HCT116 (cell line): Measurements from ENCODE around the gene IMMP2L. TPM values are rescaled to one million over a fixed set of nuclear protein-coding genes. Genes with fewer than 3 reads are reported as not detected.

Experiments
- ATAC-seq: fragments of 200-7000 bp; cut with Tn5 transposase; 2 replicates; pipeline ENCODE4 v1.9.1; 2020; ENCODE audit warnings: mild to moderate bottlenecking, moderate library complexity
- BruUV-seq: library from RNA; stranded (reverse); fragments of 400-500 nt; replicated peaks from 2 replicates; lab custom pipeline; 2021; lab: Mats Ljungman, UMichigan
- CTCF ChIA-PET: fragments of 300-600 bp; sonication (Branson Sonifier 250); formaldehyde crosslinking; loops from one replicate; lab custom pipeline; 2021; ENCODE audit warnings: antibody characterized with exemption; lab: Charles Lee
- POLR2A ChIA-PET: fragments of 300-600, 350-600 bp; sonication (Branson Sonifier 250); formaldehyde crosslinking; loops from one replicate; lab custom pipeline; 2021; ENCODE audit warnings: antibody characterized with exemption; lab: Charles Lee
- RAD21 ChIA-PET, 2 experiments: fragments of 300-600 bp; sonication (Branson Sonifier 250); formaldehyde crosslinking; loops; one replicate each; lab custom pipeline; 2023; ENCODE audit warnings: low total read pairs in 2 of 2; ENCODE audit not compliant: uncharacterized antibody in 2 of 2, unreplicated experiment in 2 of 2, low non-redundant PET in 1 of 2; lab: Charles Lee
- DNase-seq: peaks from one replicate; pipeline ENCODE4 v3.0.0-alpha.2; 2010; ENCODE audit warnings: low read depth, low spot score
- H2AFZ ChIP-seq: fragments of 200-600 bp; shearing (Covaris generic), sonication (generic); 2 replicates; pipeline ENCODE4 v1.6.1; 2017; ENCODE audit warnings: low read depth, mixed run types, mixed read lengths, antibody characterized with exemption, low read length; ENCODE audit not compliant: poor library complexity, severe bottlenecking
- H3K27ac ChIP-seq: 2 replicates; pipeline ENCODE4 v1.5.1; 2012; ENCODE audit warnings: low read depth, low read length
- H3K27me3 ChIP-seq: fragments of 200-600 bp; sonication (generic); 2 replicates; pipeline ENCODE4 v1.6.1; 2016; ENCODE audit warnings: mixed run types, low read length, mixed read lengths; ENCODE audit not compliant: insufficient read depth
- H3K36me3 ChIP-seq, 2 experiments: fragments of 200-500 bp in 1 of 2; fragments of 200-600 bp in 1 of 2; sonication (Bioruptor generic) in 1 of 2; sonication (generic) in 1 of 2; 2 replicates each; pipeline versions ENCODE4 v1.5.1 to v1.6.1; 2014 to 2016; ENCODE audit warnings: low read length in 2 of 2, inconsistent platforms in 1 of 2, mixed read lengths in 1 of 2, mixed run types in 1 of 2; ENCODE audit not compliant: insufficient read depth in 2 of 2, control insufficient read depth in 1 of 2
- H3K4me1 ChIP-seq, 2 experiments: fragments of 200-600 bp in 1 of 2; sonication (generic) in 1 of 2; 2 replicates each; pipeline versions ENCODE4 v1.5.1 to v1.6.1; 2012 to 2017; ENCODE audit warnings: low read length in 2 of 2, inconsistent platforms in 1 of 2, mild to moderate bottlenecking in 1 of 2, mixed read lengths in 1 of 2, mixed run types in 1 of 2, moderate library complexity in 1 of 2; ENCODE audit not compliant: insufficient read depth in 2 of 2, control insufficient read depth in 1 of 2
- H3K4me2 ChIP-seq: fragments of 200-600 bp; sonication (generic); 2 replicates; pipeline ENCODE4 v1.6.1; 2017; ENCODE audit warnings: mixed run types, low read length, mixed read lengths
- H3K4me3 ChIP-seq, 2 experiments: fragments of 200-600 bp in 1 of 2; sonication (generic) in 1 of 2; replicated peaks in 1 of 2; 2 replicates each; pipeline ENCODE4 v1.5.1; 2011 to 2016; ENCODE audit warnings: low read length in 2 of 2, control low read depth in 1 of 2, low read depth in 1 of 2, mild to moderate bottlenecking in 1 of 2, mixed read lengths in 1 of 2, mixed run types in 1 of 2
- H3K79me2 ChIP-seq: fragments of 200-600 bp; sonication (generic); 2 replicates; pipeline ENCODE4 v1.6.1; 2017; ENCODE audit warnings: mild to moderate bottlenecking, mixed run types, low read length, moderate library complexity, mixed read lengths; ENCODE audit not compliant: insufficient read depth
- H3K9ac ChIP-seq: fragments of 200-600 bp; sonication (generic); 2 replicates; pipeline ENCODE4 v1.6.1; 2016; ENCODE audit warnings: low read length, mixed read lengths
- H3K9me2 ChIP-seq: fragments of 200-600 bp; sonication (generic), shearing (Covaris generic); 2 replicates; pipeline ENCODE4 v1.6.1; 2017; ENCODE audit warnings: mixed run types, mild to moderate bottlenecking, moderate library complexity; ENCODE audit not compliant: insufficient read depth
- H3K9me3 ChIP-seq, 2 experiments: fragments of 200-500 bp in 1 of 2; fragments of 200-600 bp in 1 of 2; sonication (Bioruptor generic) in 1 of 2; sonication (generic) in 1 of 2; 2 replicates each; pipeline ENCODE4 v1.6.1; 2014 to 2017; ENCODE audit warnings: low read length in 2 of 2, mixed read lengths in 2 of 2, inconsistent platforms in 1 of 2, low read depth in 1 of 2, mild to moderate bottlenecking in 1 of 2, mixed run types in 1 of 2, moderate library complexity in 1 of 2; ENCODE audit not compliant: control insufficient read depth in 1 of 2, insufficient read depth in 1 of 2
- H4K20me1 ChIP-seq: fragments of 200-600 bp; sonication (generic), shearing (Covaris generic); 2 replicates; pipeline ENCODE4 v1.6.1; 2017; ENCODE audit warnings: mixed run types, mild to moderate bottlenecking, moderate library complexity; ENCODE audit not compliant: insufficient read depth
- CTCF ChIP-seq, 3 experiments: fragments of 200-600 bp in 1 of 3; sonication (generic) in 1 of 3; IDR thresholded peaks in 2 of 3; conservative IDR thresholded peaks in 1 of 3; 2 replicates each; pipeline ENCODE4 v1.5.1; 2012 to 2017; ENCODE audit warnings: low read depth in 2 of 3, low read length in 2 of 3, antibody characterized with exemption in 1 of 3, borderline replicate concordance in 1 of 3, control low read depth in 1 of 3, mild to moderate bottlenecking in 1 of 3, mixed read lengths in 1 of 3, mixed run types in 1 of 3, moderate library complexity in 1 of 3; ENCODE audit not compliant: insufficient read depth in 1 of 3
- EZH2 ChIP-seq: fragments of 200-600 bp; sonication (generic); IDR thresholded peaks from 2 replicates; pipeline ENCODE4 v1.6.1; 2017; ENCODE audit warnings: antibody characterized with exemption, mixed run types
- EZH2phosphoT487 ChIP-seq: fragments of 200-600 bp; IDR thresholded peaks from 2 replicates; pipeline ENCODE4 v1.6.1; 2018; ENCODE audit warnings: antibody characterized with exemption, borderline replicate concordance
- MAX ChIP-seq: IDR thresholded peaks from 2 replicates; pipeline ENCODE4 v1.6.1; 2012
- POLR2A ChIP-seq: IDR thresholded peaks from 2 replicates; pipeline ENCODE4 v1.7.0; 2011; ENCODE audit warnings: borderline replicate concordance; ENCODE audit not compliant: insufficient read depth, insufficient read length; ENCODE audit errors: extremely low read depth
- RAD21 ChIP-seq: IDR thresholded peaks from 2 replicates; pipeline ENCODE4 v1.6.1; 2012; ENCODE audit warnings: low read depth, mild to moderate bottlenecking
- SRF ChIP-seq: IDR thresholded peaks from 2 replicates; pipeline ENCODE4 v1.6.1; 2012; ENCODE audit warnings: low read depth
- TCF7L2 ChIP-seq: IDR thresholded peaks from 2 replicates; pipeline ENCODE4 v1.7.0; 2011; ENCODE audit warnings: borderline replicate concordance, inconsistent platforms; ENCODE audit not compliant: insufficient read depth, insufficient read length; ENCODE audit errors: extremely low read depth
- YY1 ChIP-seq: IDR thresholded peaks from 2 replicates; pipeline ENCODE4 v1.6.1; 2011; ENCODE audit warnings: low read length, low read depth, moderate library complexity, mild to moderate bottlenecking; ENCODE audit not compliant: insufficient replicate concordance; ENCODE audit errors: extremely low read depth
- ZFX ChIP-seq: fragments of 450-650 bp; IDR thresholded peaks from 2 replicates; pipeline ENCODE4 v1.6.1; 2017
- ZNF274 ChIP-seq: fragments of 200-500 bp; sonication (Bioruptor generic); IDR thresholded peaks from 2 replicates; pipeline ENCODE4 v1.6.1; 2014; ENCODE audit warnings: mild to moderate bottlenecking, low read depth, low read length, inconsistent platforms
- intact Hi-C: fragments of 100-400 bp; cut with micrococcal nuclease; formaldehyde crosslinking; loops from 2 replicates; pipeline ENCODE4 v1.10.0; 2022
- total RNA-seq: library from RNA; stranded (reverse); gene quantifications from one replicate; pipeline ENCODE4 v1.2.1, GENCODE V29; 2021; ENCODE audit not compliant: unreplicated experiment
- TF ChIP-seq, protein P1 (sequence below): IDR thresholded peaks from 2 replicates; pipeline ENCODE4 v1.6.1; 2012

Gene IMMP2L
- total RNA-seq, 1 experiment from 2014 or later, result 21.1 TPM

GRCh38 chr7:111089822-111090426 lies 472.4 kb downstream of the IMMP2L start:
- no peak overlapping the region for H3K4me2 ChIP-seq
- H3K27me3 ChIP-seq, result no peaks in the 10 kb centered on the region
- ChIA-PET POLR2A (no interaction called here), CTCF (no interaction called here), RAD21 (no interaction called here)
- DNase-seq (peak; percentile 34), ATAC-seq (peak; percentile 52)
- TF ChIP-seq, protein P1, sequence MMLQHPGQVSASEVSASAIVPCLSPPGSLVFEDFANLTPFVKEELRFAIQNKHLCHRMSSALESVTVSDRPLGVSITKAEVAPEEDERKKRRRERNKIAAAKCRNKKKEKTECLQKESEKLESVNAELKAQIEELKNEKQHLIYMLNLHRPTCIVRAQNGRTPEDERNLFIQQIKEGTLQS, result no peak
- TF ChIP-seq EZH2 (no peak), SRF (no peak), TCF7L2 (no peak), RAD21 (peak; percentile 66), MAX (no peak), ZNF274 (no peak), EZH2phosphoT487 (no peak), POLR2A (no peak), CTCF (IDR thresholded peaks at IDR 0.05 in 2 of 3, conservative IDR thresholded peaks at IDR 0.05 in 1 of 3; ENCODE audit: borderline replicate concordance in 1 of 3, insufficient read depth in 1 of 3, low read depth in 2 of 3, low read length in 2 of 3) (peak; percentile 30 to 79 (median 67); a peak in 5 of 6 replicates), YY1 (no peak), ZFX (no peak)
- no peak overlapping the region for H3K4me3 ChIP-seq
- no peaks in the 10 kb centered on the region for H3K9me2 ChIP-seq
- no peaks in the 10 kb centered on the region for H3K9me3 ChIP-seq
- no peaks in the 10 kb centered on the region for H4K20me1 ChIP-seq
- intact Hi-C loops, result loop anchor here (2.0 to 10.0 kb wide), 3 partner anchors 397 to 1245 kb away; no protein-coding TSS in a partner anchor
- no peak overlapping the region for H3K9ac ChIP-seq
- H3K79me2 ChIP-seq, result no peaks in the 10 kb centered on the region
- no peaks in the 10 kb centered on the region for H3K36me3 ChIP-seq
- no TSS peak for BruUV-seq
- H2AFZ ChIP-seq, result no peak overlapping the region
- H3K4me1 ChIP-seq, result no peaks in the 10 kb centered on the region
- no peak overlapping the region for H3K27ac ChIP-seq
